Epithelial cell of prostate (primary cell): ENCODE data around the gene MMP11.

ENCODE experiments used
- DNase-seq: peaks from one replicate; pipeline ENCODE4 v3.0.0-alpha.2; 2011; ENCODE audit warnings: low read depth, low spot score
- H3K27ac ChIP-seq: fragments of 450-650 bp; 2 replicates; pipeline ENCODE4 v1.5.1; 2017; ENCODE audit warnings: mild to moderate bottlenecking

Gene MMP11

GRCh38 chr22:23826510-23827350, 54.1 kb downstream of the MMP11 start:
- H3K27ac ChIP-seq = no peak overlapping the region
- no peak for DNase-seq

DNA sequence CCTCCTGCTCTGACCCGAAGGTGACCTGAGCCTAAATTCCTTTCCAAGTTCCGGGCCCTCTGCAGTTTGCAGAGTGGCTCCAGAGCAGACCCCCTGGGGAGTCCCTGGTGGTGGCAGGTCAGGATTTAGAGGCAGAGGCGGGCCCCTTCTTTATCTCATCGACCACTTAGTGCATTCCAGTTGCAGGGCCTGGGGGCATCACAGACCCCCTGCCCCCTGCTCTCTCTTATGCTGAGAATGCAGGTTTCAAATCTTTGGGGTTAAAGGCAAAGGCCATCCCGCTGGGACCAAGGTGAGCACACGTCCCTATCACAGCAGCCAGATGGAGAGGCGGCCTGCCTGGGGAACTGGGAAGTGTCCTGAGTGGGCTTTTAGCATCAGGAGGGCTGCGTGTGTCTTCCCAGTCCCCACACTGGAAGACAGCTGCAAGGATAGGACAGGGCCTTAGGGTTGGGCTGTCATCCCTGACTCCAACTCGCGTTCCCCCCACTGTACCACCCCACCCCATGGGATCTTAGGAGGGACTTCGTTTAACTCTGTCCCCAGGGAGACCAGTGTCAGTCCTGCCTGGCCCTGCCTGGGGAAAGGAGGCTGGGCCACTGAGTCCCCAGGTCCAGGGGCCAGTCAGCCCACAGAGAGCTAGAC, 54.8 kb downstream of the MMP11 start:
- DNase-seq = no peak
- no peak overlapping the region for H3K27ac ChIP-seq

- no peak for DNase-seq
- H3K27ac ChIP-seq = no peak overlapping the region
Measured at GRCh38 chr22:23828800-23829680, 56.4 kb downstream of the MMP11 start.

DNA sequence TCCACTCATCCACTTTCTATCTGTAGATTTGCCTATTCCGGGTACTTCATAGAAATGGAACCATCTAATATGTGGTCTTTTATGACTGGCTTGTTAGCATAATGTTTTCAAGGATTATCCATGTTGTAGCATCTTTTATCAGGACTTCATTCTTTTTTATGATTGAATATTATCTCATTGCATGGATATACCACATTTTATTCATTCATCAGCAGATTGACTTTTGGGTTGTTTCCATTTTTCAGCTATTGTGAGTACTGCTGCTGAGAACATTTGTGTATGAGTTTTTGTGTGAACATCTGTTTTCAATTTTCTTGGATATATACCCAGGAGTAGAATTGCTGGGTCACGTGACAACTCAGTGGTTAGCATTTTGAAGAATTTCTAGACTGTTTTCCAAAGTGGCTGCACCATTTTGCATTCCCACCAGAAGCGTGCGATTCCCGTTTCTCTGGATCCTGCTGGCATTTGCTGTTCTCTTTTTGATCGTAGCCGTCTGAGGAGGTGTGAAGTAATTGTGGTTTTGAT, 57.3 kb downstream of the MMP11 start:
- no peak for DNase-seq
- no peak overlapping the region for H3K27ac ChIP-seq

DNA sequence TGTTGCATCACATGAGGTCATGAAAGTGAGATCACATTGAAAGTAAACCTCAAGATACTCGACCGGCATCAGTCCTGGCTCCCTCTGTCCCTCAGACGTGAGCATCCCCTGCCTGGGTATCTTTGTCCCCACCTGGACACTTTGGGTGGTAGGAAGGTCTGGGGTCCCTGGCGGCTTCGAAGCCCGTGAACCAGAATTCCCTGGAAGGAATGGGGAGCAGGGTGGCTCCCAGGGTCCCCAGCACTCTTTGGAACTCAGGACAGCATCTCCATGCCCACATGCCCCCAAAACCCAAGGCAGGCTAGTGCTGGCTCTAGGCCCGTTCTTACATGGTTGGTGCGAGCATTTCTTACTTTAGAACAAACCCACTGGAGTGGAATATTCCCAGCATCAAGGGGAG, 58.6 kb downstream of the MMP11 start:
- DNase-seq = no peak
- no peak overlapping the region for H3K27ac ChIP-seq

DNA sequence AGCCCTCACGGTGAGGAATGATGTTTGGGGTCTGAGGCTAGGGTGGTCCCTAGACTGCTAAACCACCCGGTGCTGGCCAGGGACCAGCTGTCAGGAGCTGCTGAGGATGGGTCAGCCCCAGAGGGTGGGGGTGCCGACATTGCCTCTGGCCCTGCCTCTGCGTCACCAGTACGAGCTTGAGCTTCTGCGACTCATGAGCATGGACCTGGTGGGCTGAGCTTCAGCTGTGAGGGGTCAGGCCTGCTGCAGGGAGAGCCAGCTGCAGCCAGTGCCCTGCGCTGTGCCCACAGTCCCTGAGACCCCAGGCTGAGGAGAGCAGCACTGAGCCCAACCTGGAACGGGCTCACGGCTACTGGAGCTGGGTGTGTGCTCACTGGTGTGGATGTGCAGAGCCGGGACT, 59.1 kb downstream of the MMP11 start:
- no peak for DNase-seq
- H3K27ac ChIP-seq = no peak overlapping the region

GRCh38 chr22:23832226-23833016, 59.8 kb downstream of the MMP11 start:
- no peak for DNase-seq

GRCh38 chr22:23833017-23833751, 60.5 kb downstream of the MMP11 start:
- no peak for DNase-seq

More at GRCh38 chr22:23832226-23833016, 59.8 kb downstream of the MMP11 start:
- no peak overlapping the region for H3K27ac ChIP-seq

More at GRCh38 chr22:23833017-23833751, 60.5 kb downstream of the MMP11 start:
- H3K27ac ChIP-seq = no peak overlapping the region
